ENCODE results near the gene S1PR2.

GRCh38 chr19:10209315-10209714 lies 21.8 kb downstream of the S1PR2 start:
- no peak for TF ChIP-seq CTCF (IDR thresholded peaks at IDR 0.05; ENCODE audit: low read depth, low read length, missing input control)
- TF ChIP-seq EGR1 (IDR thresholded peaks at IDR 0.05; ENCODE audit: low read depth in 2 of 2): no peak
- TF ChIP-seq REST (IDR thresholded peaks at IDR 0.05): no peak
- TF ChIP-seq ZBTB33 (IDR thresholded peaks at IDR 0.05): no peak
- no peak for TF ChIP-seq TAF1 (conservative IDR thresholded peaks at IDR 0.05)
- no peak for TF ChIP-seq JUND (IDR thresholded peaks at IDR 0.05)
- TF ChIP-seq RXRA (IDR thresholded peaks at IDR 0.05): no peak
- TF ChIP-seq RAD21 (IDR thresholded peaks at IDR 0.05): no peak
- TF ChIP-seq YY1 (IDR thresholded peaks at IDR 0.05): no peak
- TF ChIP-seq ATF3 (IDR thresholded peaks at IDR 0.05): no peak
